Keratinocyte (primary cell): ENCODE measurements around the gene EML5.

Source experiments
- CTCF ChIP-seq, 3 experiments: IDR thresholded peaks in 1 of 3; conservative IDR thresholded peaks in 1 of 3; optimal IDR thresholded peaks in 1 of 3; 2 replicates in 2 of 3; 3 replicates in 1 of 3; pipeline versions ENCODE3 to v1.5.1; 2011; ENCODE audit warnings: low read length in 3 of 3, mild to moderate bottlenecking in 3 of 3, moderate library complexity in 2 of 3, control low read depth in 1 of 3, inconsistent platforms in 1 of 3; ENCODE audit not compliant: insufficient read depth in 2 of 3; ENCODE audit errors: extremely low read depth in 1 of 3
- EZH2 ChIP-seq: IDR thresholded peaks from one replicate; pipeline ENCODE4 v1.6.1; 2012; ENCODE audit warnings: inconsistent platforms, mild to moderate bottlenecking, low read length, moderate library complexity

GRCh38 chr14:88588081-88588480, 204.7 kb downstream of the EML5 start:
- TF ChIP-seq CTCF (optimal IDR thresholded peaks at IDR 0.05 in 1 of 3, IDR thresholded peaks at IDR 0.05 in 1 of 3, conservative IDR thresholded peaks at IDR 0.05 in 1 of 3; ENCODE audit: extremely low read depth in 1 of 3, insufficient read depth in 2 of 3, low read length in 3 of 3) (no peak), EZH2 (no peak)
